BE2C (cell line): Measurements from ENCODE around the gene PROZ.

Source experiments
- DNase-seq: peaks from one replicate; pipeline ENCODE4 v3.0.0-alpha.2; 2020
- H3K27me3 ChIP-seq: fragments of 250-450 bp; sonication (Bioruptor Pico); 2 replicates; pipeline ENCODE4 v1.5.1; 2020; ENCODE audit warnings: mild to moderate bottlenecking
- H3K36me3 ChIP-seq: fragments of 250-450 bp; sonication (Bioruptor Pico); 2 replicates; pipeline ENCODE4 v1.5.1; 2020; ENCODE audit warnings: mild to moderate bottlenecking
- H3K4me1 ChIP-seq: fragments of 250-450 bp; sonication (Bioruptor Pico); 2 replicates; pipeline ENCODE4 v1.5.1; 2020
- H3K4me3 ChIP-seq: 2 replicates; pipeline ENCODE4 v1.5.1; 2011; ENCODE audit warnings: low read depth, low read length
- H3K9me3 ChIP-seq: fragments of 250-450 bp; sonication (Bioruptor Pico); 2 replicates; pipeline ENCODE4 v1.5.1; 2020
- CTCF ChIP-seq: IDR thresholded peaks from 2 replicates; pipeline ENCODE4 v1.5.1; 2012; ENCODE audit warnings: mild to moderate bottlenecking, low read depth, low read length

The PROZ gene

GRCh38 chr13:113141601-113141970 is 16.9 kb upstream of the PROZ start:
- H3K4me1 ChIP-seq, result no peaks in the 10 kb centered on the region
- no peak for DNase-seq
- no peak for TF ChIP-seq CTCF
- no peaks in the 10 kb centered on the region for H3K27me3 ChIP-seq
- no peaks in the 10 kb centered on the region for H3K9me3 ChIP-seq
- H3K4me3 ChIP-seq, result no peak overlapping the region
- H3K36me3 ChIP-seq, result no peaks in the 10 kb centered on the region

GRCh38 chr13:113142876-113143275 is 15.6 kb upstream of the PROZ start:
- no peaks in the 10 kb centered on the region for H3K36me3 ChIP-seq
- TF ChIP-seq CTCF, result no peak
- no peaks in the 10 kb centered on the region for H3K27me3 ChIP-seq
- no peak for DNase-seq
- no peak overlapping the region for H3K4me3 ChIP-seq
- no peaks in the 10 kb centered on the region for H3K4me1 ChIP-seq
- no peaks in the 10 kb centered on the region for H3K9me3 ChIP-seq

GRCh38 chr13:113143466-113144254 is 14.8 kb upstream of the PROZ start:
- no peaks in the 10 kb centered on the region for H3K9me3 ChIP-seq
- TF ChIP-seq CTCF, result no peak
- no peak overlapping the region for H3K4me3 ChIP-seq
- no peaks in the 10 kb centered on the region for H3K36me3 ChIP-seq
- H3K4me1 ChIP-seq, result no peaks in the 10 kb centered on the region
- H3K27me3 ChIP-seq, result no peaks in the 10 kb centered on the region
- DNase-seq, result no peak

GRCh38 chr13:113144255-113144629 is 14.2 kb upstream of the PROZ start:
- H3K9me3 ChIP-seq, result no peaks in the 10 kb centered on the region
- TF ChIP-seq CTCF, result no peak
- H3K4me1 ChIP-seq, result no peaks in the 10 kb centered on the region
- no peak overlapping the region for H3K4me3 ChIP-seq
- no peaks in the 10 kb centered on the region for H3K27me3 ChIP-seq
- no peak for DNase-seq
- no peaks in the 10 kb centered on the region for H3K36me3 ChIP-seq

GRCh38 chr13:113145496-113145895 is 13.0 kb upstream of the PROZ start:
- TF ChIP-seq CTCF, result no peak
- Histone ChIP-seq H3K27me3 (no peaks in the 10 kb centered on the region), H3K36me3 (no peaks in the 10 kb centered on the region), H3K9me3 (no peaks in the 10 kb centered on the region), H3K4me3 (no peak overlapping the region), H3K4me1 (no peaks in the 10 kb centered on the region)
- no peak for DNase-seq

GRCh38 chr13:113145911-113146598 is 12.4 kb upstream of the PROZ start:
- Histone ChIP-seq H3K4me1 (no peaks in the 10 kb centered on the region), H3K36me3 (no peaks in the 10 kb centered on the region), H3K4me3 (no peak overlapping the region), H3K27me3 (no peaks in the 10 kb centered on the region), H3K9me3 (no peaks in the 10 kb centered on the region)
- DNase-seq, result no peak
- TF ChIP-seq CTCF, result no peak
